ENCODE results near the gene PGAP6. TPM values are rescaled to one million over a fixed set of nuclear protein-coding genes. Genes with fewer than 3 reads are reported as not detected.

The PGAP6 gene
- total and polyA plus RNA-seq, 9 of the 15 experiments (the other 6 are each of a cell fraction or from before 2014, with no cell fraction given) = 0.45 to 50.2 (median 39.3) TPM

- Histone ChIP-seq H3K9me3 (replicated peaks; ENCODE audit: control insufficient read depth, insufficient read depth, low read depth, low read length) (no peaks in the 10 kb centered on the region), H2AFZ (ENCODE audit: low read depth, low read length) (peak within 1 kb of the TSS; percentile 92), H3K4me1 (replicated peaks in 1 of 2; ENCODE audit: control insufficient read depth in 2 of 2, insufficient read depth in 2 of 2, low read length in 2 of 2) (peaks cover 44 to 72% of the 10 kb centered on the region in 2 experiments), H4K20me1 (replicated peaks; ENCODE audit: control insufficient read depth, insufficient read depth, low read length) (no peaks in the 10 kb centered on the region), H3K27ac (ENCODE audit: extremely low read depth, low read depth, low read length) (peak within 1 kb of the TSS; percentile 84), H3K9me1 (ENCODE audit: control insufficient read depth, insufficient read depth, low read length) (no peaks in the 10 kb centered on the region), H3K9ac (ENCODE audit: insufficient read depth in 1 of 2, low read depth in 2 of 2, low read length in 2 of 2) (peak within 1 kb of the TSS; percentile 78 to 97), H3K79me2 (ENCODE audit: control insufficient read depth, insufficient read depth, low read length) (peaks cover 49% of the 10 kb centered on the region), H3K36me3 (ENCODE audit: control insufficient read depth, insufficient read depth, low read length) (peaks cover 24% of the 10 kb centered on the region), H3K27me3 (ENCODE audit: control insufficient read depth in 2 of 2, insufficient read depth in 2 of 2, low read length in 2 of 2) (no peaks in the 10 kb centered on the region), H3K4me3 (peak within 1 kb of the TSS; percentile 56), H3K4me2 (ENCODE audit: insufficient read depth, low read length) (peak within 1 kb of the TSS; percentile 74)
- in situ Hi-C loops (cut with MboI) = no loop called here
- intact Hi-C loops (cut with micrococcal nuclease) = no loop called here
- ChIA-PET CTCF (ENCODE audit: low intra/inter-chr PET ratio) (no interaction called here), POLR2A (interaction anchor here (0.5 to 2.4 kb wide), 9 partner anchors 12 to 278 kb away, joined by 3 to 7 read pairs (median 3); partner anchors contain the start of genes MRPL28 and STUB1)
- FAIRE-seq = peak; percentile 32
- peak; percentile 93 to 97 (median 94) for DNase-seq (ENCODE audit: extremely low read depth in 1 of 4, low spot score in 3 of 4)
- BruUV-seq (replicated peaks) = no TSS peak
- WGBS (ENCODE audit: insufficient coverage, low coverage, missing lambda C conversion rate) = under 1% methylated on average over 24 of the region's 91 CpGs
- peak; percentile 80 for ATAC-seq
- TF ChIP-seq ZNF780A (CRISPR knock-in tag; IDR thresholded peaks at IDR 0.05) (0 out of 2 replicates have a peak, but pooled peaks have one; percentile 60), BCL6 (CRISPR knock-in tag; IDR thresholded peaks at IDR 0.05) (no peak), GABPA (tag; conservative IDR thresholded peaks at IDR 0.05; ENCODE audit: low read depth) (peak; percentile 36; the same call in 1 of the 2 replicates), ZNF79 (CRISPR knock-in tag; IDR thresholded peaks at IDR 0.05; ENCODE audit: low read depth) (no peak), E2F8 (IDR thresholded peaks at IDR 0.05; ENCODE audit: low read depth, partially characterized antibody) (peak; percentile 62), ZBTB2 (IDR thresholded peaks at IDR 0.05) (no peak), FOXP1 (CRISPR knock-in tag; IDR thresholded peaks at IDR 0.05) (peak; percentile 78; the same call in 1 of the 2 replicates), ATF6 (CRISPR knock-in tag; IDR thresholded peaks at IDR 0.05) (peak; percentile 60; the same call in 1 of the 2 replicates), POLR2B (IDR thresholded peaks at IDR 0.05; ENCODE audit: low read depth, partially characterized antibody) (peak; percentile 67)
- TF ChIP-seq, protein P1, sequence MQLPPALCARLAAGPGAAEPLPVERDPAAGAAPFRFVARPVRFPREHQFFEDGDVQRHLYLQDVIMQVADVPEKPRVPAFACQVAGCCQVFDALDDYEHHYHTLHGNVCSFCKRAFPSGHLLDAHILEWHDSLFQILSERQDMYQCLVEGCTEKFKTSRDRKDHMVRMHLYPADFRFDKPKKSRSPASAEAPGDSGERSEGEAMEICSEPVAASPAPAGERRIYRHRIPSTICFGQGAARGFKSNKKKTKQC (CRISPR knock-in tag; IDR thresholded peaks at IDR 0.05) = no peak; the same call in 1 of the 2 replicates
- TF ChIP-seq, protein P2, sequence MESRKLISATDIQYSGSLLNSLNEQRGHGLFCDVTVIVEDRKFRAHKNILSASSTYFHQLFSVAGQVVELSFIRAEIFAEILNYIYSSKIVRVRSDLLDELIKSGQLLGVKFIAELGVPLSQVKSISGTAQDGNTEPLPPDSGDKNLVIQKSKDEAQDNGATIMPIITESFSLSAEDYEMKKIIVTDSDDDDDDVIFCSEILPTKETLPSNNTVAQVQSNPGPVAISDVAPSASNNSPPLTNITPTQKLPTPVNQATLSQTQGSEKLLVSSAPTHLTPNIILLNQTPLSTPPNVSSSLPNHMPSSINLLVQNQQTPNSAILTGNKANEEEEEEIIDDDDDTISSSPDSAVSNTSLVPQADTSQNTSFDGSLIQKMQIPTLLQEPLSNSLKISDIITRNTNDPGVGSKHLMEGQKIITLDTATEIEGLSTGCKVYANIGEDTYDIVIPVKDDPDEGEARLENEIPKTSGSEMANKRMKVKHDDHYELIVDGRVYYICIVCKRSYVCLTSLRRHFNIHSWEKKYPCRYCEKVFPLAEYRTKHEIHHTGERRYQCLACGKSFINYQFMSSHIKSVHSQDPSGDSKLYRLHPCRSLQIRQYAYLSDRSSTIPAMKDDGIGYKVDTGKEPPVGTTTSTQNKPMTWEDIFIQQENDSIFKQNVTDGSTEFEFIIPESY (CRISPR knock-in tag; IDR thresholded peaks at IDR 0.05) = 0 out of 2 replicates have a peak, but pooled peaks have one; percentile 24
Observed at GRCh38 chr16:401468-402348, 19.9 kb upstream of the PGAP6 start, which contains the start of gene DECR2. Gene DECR2, plus strand, starts transcription at chr16:401885. Its CDS starts 79 bp downstream, at chr16:401964.

Measured in K562 (cell line).